Breast epithelium (tissue), 4 donors: ENCODE results near the gene ISL1. TPM values are rescaled to one million over a fixed set of nuclear protein-coding genes. Genes with fewer than 3 reads are reported as not detected.

Experiments
- DNase-seq, 2 donors: peaks; one replicate each; pipeline ENCODE4 v3.0.0-alpha.2; 2019; ENCODE audit warnings: low spot score in 2 of 2
- H3K27ac ChIP-seq, 2 donors: fragments of 200-600 bp; sonication (generic) in 1 of 2; one replicate each; pipeline ENCODE4 v1.5.1; 2016 to 2019; ENCODE audit warnings: mild to moderate bottlenecking in 1 of 2
- H3K27me3 ChIP-seq, 2 donors: fragments of 200-600 bp; sonication (generic) in 1 of 2; one replicate each; pipeline versions ENCODE4 v1.5.1 to v1.6.0; 2017 to 2019; ENCODE audit warnings: control low read depth in 1 of 2, mild to moderate bottlenecking in 1 of 2
- H3K36me3 ChIP-seq: fragments of 200-600 bp; one replicate; pipeline ENCODE4 v1.5.1; 2019
- H3K4me1 ChIP-seq, 2 donors: fragments of 200-600 bp; sonication (generic); one replicate each; pipeline ENCODE4 v1.5.1; 2016 to 2019; ENCODE audit warnings: control low read depth in 1 of 2
- H3K4me3 ChIP-seq, 3 donors: fragments of 200-600 bp; sonication (generic); 1 replicate in 2 of 3; 2 replicates in 1 of 3; pipeline ENCODE4 v1.5.1; 2016 to 2019; ENCODE audit warnings: mild to moderate bottlenecking in 3 of 3, moderate library complexity in 2 of 3
- H3K9me3 ChIP-seq, 2 donors: fragments of 200-600 bp; sonication (generic) in 1 of 2; one replicate each; pipeline ENCODE4 v1.5.1; 2016 to 2019; ENCODE audit warnings: control low read depth in 1 of 2
- POLR2A ChIP-seq: fragments of 450-650 bp; IDR thresholded peaks from one replicate; pipeline ENCODE4 v1.6.1; 2016; ENCODE audit warnings: antibody characterized with exemption, mild to moderate bottlenecking, moderate library complexity
- POLR2AphosphoS5 ChIP-seq, 3 donors: sonication (generic); formaldehyde crosslinking; IDR thresholded peaks; one replicate each; pipeline ENCODE4 v1.6.1; 2017; ENCODE audit warnings: antibody characterized with exemption in 3 of 3
- intact Hi-C: fragments of 100-400 bp; cut with DNase I; formaldehyde crosslinking; loops from one replicate; pipeline ENCODE4 v1.15.1; 2023; ENCODE audit warnings: low total_unique reads
- total RNA-seq, 3 donors: library from RNA; depleted of rRNA; stranded (reverse); fragments of >200 nt; gene quantifications; one replicate each; pipeline ENCODE4 v1.1.0, GENCODE V29; 2016
- TF ChIP-seq, protein P1 (sequence below), 3 donors: fragments of 450-650 bp; IDR thresholded peaks; one replicate each; pipeline ENCODE4 v1.5.1; 2016 to 2017; ENCODE audit warnings: antibody characterized with exemption in 3 of 3, mild to moderate bottlenecking in 3 of 3, moderate library complexity in 3 of 3

ISL1 gene
- total RNA-seq, 3 donors from 2014 or later, result 1.6 TPM; not detected in 2

DNA sequence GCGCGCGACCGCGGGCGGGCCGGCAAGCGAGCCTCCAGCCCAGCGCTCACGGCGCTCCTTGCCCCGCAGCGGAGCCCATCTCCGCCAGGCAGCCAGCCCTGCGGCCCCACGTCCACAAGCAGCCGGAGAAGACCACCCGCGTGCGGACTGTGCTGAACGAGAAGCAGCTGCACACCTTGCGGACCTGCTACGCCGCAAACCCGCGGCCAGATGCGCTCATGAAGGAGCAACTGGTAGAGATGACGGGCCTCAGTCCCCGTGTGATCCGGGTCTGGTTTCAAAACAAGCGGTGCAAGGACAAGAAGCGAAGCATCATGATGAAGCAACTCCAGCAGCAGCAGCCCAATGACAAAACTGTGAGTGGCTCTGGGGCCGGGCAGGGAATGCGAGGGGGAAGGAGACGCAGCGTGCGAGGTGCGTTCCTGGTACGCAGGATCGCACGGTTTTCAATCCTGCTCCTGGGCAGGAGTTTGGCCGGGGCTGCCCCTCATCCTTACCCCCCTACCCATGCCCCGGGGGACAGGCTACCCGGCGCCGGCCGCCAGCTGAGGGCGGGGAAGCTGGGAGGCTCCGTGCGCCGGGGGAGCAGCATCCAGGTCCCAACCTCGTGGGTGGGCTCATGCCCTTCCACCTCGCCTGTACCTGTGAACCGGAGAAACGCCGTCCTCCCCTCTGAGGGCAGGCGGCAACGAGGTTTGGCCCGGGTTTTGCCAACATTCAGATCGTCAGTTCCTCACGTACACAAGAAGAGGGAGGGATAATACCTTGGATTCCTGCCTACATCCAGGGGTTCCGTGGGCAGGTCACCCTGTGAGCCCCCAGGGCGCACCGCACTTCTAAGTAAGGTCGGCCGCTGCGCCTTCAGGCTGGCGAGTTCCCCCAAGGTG lies 6.6 kb downstream of the ISL1 start:
- Histone ChIP-seq H3K36me3 (no peaks in the 10 kb centered on the region), H3K9me3 (no peaks in the 10 kb centered on the region), H3K4me3 (peak overlapping the region in 2 of 3 donors; percentile 34 to 54), H3K4me1 (peaks cover 0 to 13% of the 10 kb centered on the region in 2 donors), H3K27me3 (peaks cover 4 to 93% of the 10 kb centered on the region in 2 donors), H3K27ac (no peak overlapping the region)
- intact Hi-C loops, result no loop called here
- TF ChIP-seq POLR2AphosphoS5 (IDR thresholded peaks at IDR 0.05), result no peak
- no peak for TF ChIP-seq POLR2A
- TF ChIP-seq, protein P1, sequence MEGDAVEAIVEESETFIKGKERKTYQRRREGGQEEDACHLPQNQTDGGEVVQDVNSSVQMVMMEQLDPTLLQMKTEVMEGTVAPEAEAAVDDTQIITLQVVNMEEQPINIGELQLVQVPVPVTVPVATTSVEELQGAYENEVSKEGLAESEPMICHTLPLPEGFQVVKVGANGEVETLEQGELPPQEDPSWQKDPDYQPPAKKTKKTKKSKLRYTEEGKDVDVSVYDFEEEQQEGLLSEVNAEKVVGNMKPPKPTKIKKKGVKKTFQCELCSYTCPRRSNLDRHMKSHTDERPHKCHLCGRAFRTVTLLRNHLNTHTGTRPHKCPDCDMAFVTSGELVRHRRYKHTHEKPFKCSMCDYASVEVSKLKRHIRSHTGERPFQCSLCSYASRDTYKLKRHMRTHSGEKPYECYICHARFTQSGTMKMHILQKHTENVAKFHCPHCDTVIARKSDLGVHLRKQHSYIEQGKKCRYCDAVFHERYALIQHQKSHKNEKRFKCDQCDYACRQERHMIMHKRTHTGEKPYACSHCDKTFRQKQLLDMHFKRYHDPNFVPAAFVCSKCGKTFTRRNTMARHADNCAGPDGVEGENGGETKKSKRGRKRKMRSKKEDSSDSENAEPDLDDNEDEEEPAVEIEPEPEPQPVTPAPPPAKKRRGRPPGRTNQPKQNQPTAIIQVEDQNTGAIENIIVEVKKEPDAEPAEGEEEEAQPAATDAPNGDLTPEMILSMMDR (IDR thresholded peaks at IDR 0.05), result no peak
- DNase-seq, result no peak

DNA sequence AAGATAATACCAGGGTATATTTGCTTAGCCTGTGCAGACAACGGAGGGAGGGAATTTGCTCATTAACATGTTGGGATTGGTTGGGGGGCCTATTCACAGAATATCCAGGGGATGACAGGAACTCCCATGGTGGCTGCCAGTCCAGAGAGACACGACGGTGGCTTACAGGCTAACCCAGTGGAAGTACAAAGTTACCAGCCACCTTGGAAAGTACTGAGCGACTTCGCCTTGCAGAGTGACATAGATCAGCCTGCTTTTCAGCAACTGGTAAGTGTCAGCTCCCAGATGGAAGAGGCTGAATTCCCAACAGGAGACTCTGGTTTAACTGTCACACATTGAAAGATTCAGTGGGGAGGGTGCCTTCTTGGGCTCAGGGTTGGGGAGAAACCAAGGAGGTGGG lies 7.9 kb downstream of the ISL1 start:
- DNase-seq, result no peak
- no peaks in the 10 kb centered on the region for H3K36me3 ChIP-seq
- no peaks in the 10 kb centered on the region for H3K9me3 ChIP-seq
- TF ChIP-seq POLR2A (no peak), POLR2AphosphoS5 (IDR thresholded peaks at IDR 0.05) (no peak)
- TF ChIP-seq, protein P1 (IDR thresholded peaks at IDR 0.05), result no peak
- intact Hi-C loops, result no loop called here
- H3K27me3 ChIP-seq, result peaks cover 4 to 93% of the 10 kb centered on the region in 2 donors
- peaks cover 0 to 13% of the 10 kb centered on the region in 2 donors for H3K4me1 ChIP-seq
- no peak overlapping the region for H3K27ac ChIP-seq
- H3K4me3 ChIP-seq, result no peak overlapping the region

DNA sequence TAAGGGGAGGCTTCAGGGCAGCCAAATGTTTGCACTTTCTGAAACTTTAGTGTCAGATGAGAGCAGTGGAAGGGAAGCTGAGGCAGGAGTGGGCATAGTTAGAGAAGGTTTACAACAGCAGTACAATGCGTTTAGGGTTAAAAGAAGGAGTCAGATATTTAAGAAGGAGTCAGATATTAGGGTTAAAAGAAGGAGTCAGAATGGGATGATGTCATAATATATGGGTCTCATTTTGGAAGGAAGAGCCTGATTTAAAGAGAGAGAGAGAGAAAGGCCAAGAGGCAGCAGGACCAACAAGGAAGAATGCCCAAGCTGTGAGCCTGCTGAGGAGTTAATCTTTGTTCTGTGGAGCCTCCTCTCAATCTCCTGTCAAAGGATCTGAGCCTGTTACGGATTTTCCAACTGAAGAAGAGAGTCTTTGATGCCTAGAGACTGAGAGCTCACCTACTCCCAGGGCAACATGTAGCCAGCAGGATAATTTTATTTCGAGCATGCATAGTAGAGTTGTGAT lies 9.5 kb downstream of the ISL1 start:
- H3K27me3 ChIP-seq, result peaks cover 4 to 92% of the 10 kb centered on the region in 2 donors

DNA sequence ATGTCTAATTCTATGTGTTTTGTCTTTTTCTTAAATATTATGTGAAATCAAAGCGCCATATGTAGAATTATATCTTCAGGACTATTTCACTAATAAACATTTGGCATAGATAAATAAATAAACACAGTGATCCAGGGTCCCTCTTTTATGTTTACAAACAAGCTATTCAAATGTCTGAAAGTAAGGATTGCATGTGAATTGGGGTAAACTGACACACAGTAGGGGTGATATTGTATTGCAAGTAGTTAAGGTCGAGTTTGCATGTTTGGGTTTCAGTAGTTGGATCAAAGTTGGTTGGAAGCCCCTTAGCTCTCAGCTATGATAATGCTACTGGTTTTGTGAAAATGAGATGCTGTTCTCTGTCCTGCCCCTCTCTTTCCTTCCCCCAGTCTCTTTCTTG lies 11.4 kb downstream of the ISL1 start:
- TF ChIP-seq POLR2AphosphoS5 (IDR thresholded peaks at IDR 0.05) (no peak), POLR2A (no peak)
- TF ChIP-seq, protein P1 (IDR thresholded peaks at IDR 0.05), result no peak
- Histone ChIP-seq H3K4me1 (peaks cover 0 to 5% of the 10 kb centered on the region in 2 donors), H3K27ac (no peak overlapping the region), H3K36me3 (no peaks in the 10 kb centered on the region), H3K27me3 (peaks cover 8 to 92% of the 10 kb centered on the region in 2 donors), H3K9me3 (no peaks in the 10 kb centered on the region), H3K4me3 (no peak overlapping the region)
- intact Hi-C loops, result no loop called here
- no peak for DNase-seq

More for the DNA sequence above, 9.5 kb downstream of the ISL1 start:
- Histone ChIP-seq H3K36me3 (no peaks in the 10 kb centered on the region), H3K4me3 (no peak overlapping the region), H3K9me3 (no peaks in the 10 kb centered on the region), H3K4me1 (peaks cover 0 to 8% of the 10 kb centered on the region in 2 donors), H3K27ac (no peak overlapping the region)
- intact Hi-C loops, result loop anchor here (2.0 kb wide), 1 partner anchor 36 kb away; no protein-coding TSS in a partner anchor
- TF ChIP-seq POLR2AphosphoS5 (IDR thresholded peaks at IDR 0.05) (no peak), POLR2A (no peak)
- TF ChIP-seq, protein P1 (IDR thresholded peaks at IDR 0.05), result no peak
- DNase-seq, result no peak

DNA sequence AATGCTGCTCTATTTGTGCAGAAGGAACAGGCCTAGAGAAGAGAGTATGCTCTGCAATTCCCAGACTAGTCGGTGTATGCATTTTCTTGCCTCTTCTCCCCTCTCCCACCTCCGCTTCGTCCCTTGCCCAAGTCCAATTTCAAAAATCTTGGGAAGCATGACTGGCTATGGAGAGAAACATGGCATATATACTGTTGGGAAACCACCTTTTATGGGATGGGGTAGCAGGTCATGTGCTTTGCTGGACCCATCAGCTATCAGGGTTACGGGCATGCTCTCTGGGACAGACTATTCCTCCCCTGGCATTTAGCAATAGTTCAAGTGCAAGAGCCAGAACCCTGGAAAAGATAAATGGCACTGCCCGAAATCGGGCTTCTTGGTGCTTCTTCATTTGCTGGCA lies 12.0 kb downstream of the ISL1 start:
- no peaks in the 10 kb centered on the region for H3K36me3 ChIP-seq
- intact Hi-C loops, result no loop called here
- no peaks in the 10 kb centered on the region for H3K9me3 ChIP-seq
- H3K27me3 ChIP-seq, result peaks cover 5 to 88% of the 10 kb centered on the region in 2 donors
- H3K27ac ChIP-seq, result no peak overlapping the region
- no peak for DNase-seq
- H3K4me3 ChIP-seq, result no peak overlapping the region
- H3K4me1 ChIP-seq, result no peaks in the 10 kb centered on the region
- TF ChIP-seq, protein P1 (IDR thresholded peaks at IDR 0.05), result no peak
- no peak for TF ChIP-seq POLR2AphosphoS5 (IDR thresholded peaks at IDR 0.05)
- TF ChIP-seq POLR2A, result no peak
